NB4 (cell line): Measurements from ENCODE around the gene NEU1.
"Not testable (repeated sequence)": the region's sequence is repeated elsewhere in the genome, so short reads cannot be mapped to it uniquely, and the experiment has no call there.

Experiments
- DNase-seq: peaks from one replicate; pipeline ENCODE4 v3.0.0; 2010; ENCODE audit warnings: low read depth
- H3K4me3 ChIP-seq: one replicate; pipeline ENCODE4 v1.5.1; 2011; ENCODE audit warnings: mild to moderate bottlenecking, low read depth, low read length, moderate library complexity
- MAX ChIP-seq: IDR thresholded peaks from 2 replicates; pipeline ENCODE4 v1.6.1; 2011; ENCODE audit warnings: low read depth, low read length
- MYC ChIP-seq: IDR thresholded peaks from 2 replicates; pipeline ENCODE4 v1.6.1; 2011; ENCODE audit warnings: low read depth, low read length
- POLR2A ChIP-seq: IDR thresholded peaks from 2 replicates; pipeline ENCODE4 v1.6.1; 2011; ENCODE audit warnings: mild to moderate bottlenecking; ENCODE audit not compliant: insufficient read length; ENCODE audit errors: extremely low read depth
- TF ChIP-seq, protein P1 (sequence below): IDR thresholded peaks from one replicate; pipeline ENCODE4 v1.5.1; 2012; ENCODE audit warnings: low read depth, low read length

Gene NEU1

DNA sequence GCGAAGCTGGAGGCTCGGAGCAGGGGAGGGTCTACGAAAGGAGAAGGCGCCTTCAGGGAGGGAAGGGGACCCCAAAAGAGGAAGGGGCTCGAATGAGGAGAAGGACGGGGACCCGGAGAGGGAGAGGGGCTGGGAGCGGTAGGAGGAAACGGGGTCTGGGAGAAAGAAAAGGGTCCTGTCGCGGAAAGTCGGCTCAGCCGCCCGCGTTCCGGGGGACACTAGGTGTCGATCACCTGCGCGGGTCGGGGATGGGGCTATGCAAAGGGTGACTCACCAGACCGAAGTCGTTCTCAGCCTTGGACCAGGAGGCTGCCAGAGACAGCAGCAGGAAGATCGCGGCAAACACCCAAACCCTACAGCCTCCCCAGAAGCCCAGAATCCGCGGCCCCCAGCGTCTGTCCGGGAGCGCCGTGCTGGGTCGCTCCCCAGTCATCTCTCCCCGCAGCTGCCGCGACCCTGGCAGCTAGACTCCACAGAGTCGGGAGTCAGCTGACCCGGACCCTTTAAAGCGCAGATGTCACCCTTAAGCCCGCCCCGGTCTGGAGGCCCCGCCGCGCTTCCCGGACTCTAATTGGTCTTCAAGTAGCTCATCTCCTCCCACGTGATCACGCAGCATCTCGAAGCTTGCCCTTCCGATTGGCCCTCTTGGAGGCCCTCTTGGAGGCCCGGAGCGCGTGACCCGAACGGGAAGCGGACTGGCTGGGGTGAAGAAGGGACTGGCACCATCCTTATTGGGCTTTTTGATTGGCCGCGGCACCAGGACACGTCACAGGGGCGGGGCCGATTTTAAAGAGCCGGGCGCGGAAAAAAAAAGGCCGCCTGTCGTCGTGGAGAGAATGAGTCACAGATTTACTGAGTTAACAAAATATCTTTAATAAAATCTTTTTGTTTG lies at the start of gene NEU1:
TSS of gene NEU1 (minus strand) at position 478 of the 892 bp plus-strand sequence. CDS start at position 433, 45 bp downstream.
- TF ChIP-seq POLR2A (peak; percentile 78), MYC (no peak; the same call in 1 of the 2 replicates), MAX (peak; percentile 97)
- TF ChIP-seq, protein P1, sequence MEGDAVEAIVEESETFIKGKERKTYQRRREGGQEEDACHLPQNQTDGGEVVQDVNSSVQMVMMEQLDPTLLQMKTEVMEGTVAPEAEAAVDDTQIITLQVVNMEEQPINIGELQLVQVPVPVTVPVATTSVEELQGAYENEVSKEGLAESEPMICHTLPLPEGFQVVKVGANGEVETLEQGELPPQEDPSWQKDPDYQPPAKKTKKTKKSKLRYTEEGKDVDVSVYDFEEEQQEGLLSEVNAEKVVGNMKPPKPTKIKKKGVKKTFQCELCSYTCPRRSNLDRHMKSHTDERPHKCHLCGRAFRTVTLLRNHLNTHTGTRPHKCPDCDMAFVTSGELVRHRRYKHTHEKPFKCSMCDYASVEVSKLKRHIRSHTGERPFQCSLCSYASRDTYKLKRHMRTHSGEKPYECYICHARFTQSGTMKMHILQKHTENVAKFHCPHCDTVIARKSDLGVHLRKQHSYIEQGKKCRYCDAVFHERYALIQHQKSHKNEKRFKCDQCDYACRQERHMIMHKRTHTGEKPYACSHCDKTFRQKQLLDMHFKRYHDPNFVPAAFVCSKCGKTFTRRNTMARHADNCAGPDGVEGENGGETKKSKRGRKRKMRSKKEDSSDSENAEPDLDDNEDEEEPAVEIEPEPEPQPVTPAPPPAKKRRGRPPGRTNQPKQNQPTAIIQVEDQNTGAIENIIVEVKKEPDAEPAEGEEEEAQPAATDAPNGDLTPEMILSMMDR = no peak
- peak within 1 kb of the TSS; percentile 85 for H3K4me3 ChIP-seq
- DNase-seq = peak; percentile 100

DNA sequence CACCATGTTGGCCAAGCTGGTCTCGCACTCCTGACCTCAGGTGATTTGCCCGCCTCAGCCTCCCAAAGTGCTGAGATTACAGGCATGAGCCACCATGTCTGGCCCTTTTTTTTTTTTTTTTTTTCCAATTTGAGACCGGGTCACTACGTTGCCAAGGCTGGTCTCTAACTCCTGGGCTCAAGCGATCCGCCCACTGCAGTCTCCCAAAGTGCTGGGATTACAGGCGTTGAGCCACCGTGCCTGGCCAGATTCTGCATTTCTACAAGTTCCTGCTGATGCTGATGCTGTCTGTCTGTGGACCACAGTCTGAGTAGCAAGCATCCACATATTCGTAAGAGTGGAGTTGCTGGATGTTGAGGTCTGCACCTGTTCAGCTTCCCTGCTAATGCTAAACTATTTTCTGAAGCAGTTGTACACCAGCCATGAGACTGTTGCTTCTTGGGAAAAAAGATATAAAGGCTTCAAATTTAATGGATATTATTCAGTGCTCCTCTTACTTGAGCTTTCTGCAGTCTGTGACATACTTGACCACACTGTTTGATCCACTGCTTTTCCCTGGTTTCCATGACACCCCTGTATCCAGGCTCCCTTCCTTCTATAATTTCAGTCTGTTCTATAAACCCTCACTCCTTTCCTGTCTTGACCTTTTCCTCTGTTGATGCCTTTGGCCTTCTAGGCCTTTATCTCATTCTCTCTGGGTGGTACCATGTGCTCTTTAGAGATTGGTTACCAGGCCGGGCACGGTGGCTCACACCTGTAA lies 49.4 kb upstream of the NEU1 start:
- H3K4me3 ChIP-seq = no peak overlapping the region
- no peak for DNase-seq
- no peak for TF ChIP-seq MYC
- TF ChIP-seq, protein P1 = no peak
- TF ChIP-seq POLR2A = no peak
- no peak for TF ChIP-seq MAX

- H3K4me3 ChIP-seq, DNase-seq: not testable (repeated sequence)
These were observed 46.7 kb upstream of the NEU1 start for GRCh38 chr6:31909298-31909697.

DNA sequence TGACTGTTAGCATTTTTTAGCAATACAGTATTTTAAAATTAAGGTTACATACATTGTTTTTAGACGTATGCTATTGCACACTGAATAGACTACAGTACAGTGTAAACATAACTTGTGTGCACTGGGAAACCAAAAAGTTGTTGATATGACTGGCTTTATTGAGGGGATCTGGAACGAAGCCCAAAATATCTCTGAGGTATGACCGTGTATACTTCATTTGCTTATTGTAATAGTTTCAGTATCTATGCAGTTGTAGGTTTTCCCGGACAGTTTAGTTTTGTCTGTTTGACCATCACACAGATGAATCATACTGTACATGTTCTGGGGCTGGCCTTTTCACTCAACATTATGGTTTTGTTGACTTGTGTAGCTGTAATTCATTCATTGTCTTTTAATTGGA lies 46.2 kb upstream of the NEU1 start:
- TF ChIP-seq MAX (no peak), MYC (no peak), POLR2A (no peak)

GRCh38 chr6:31908255-31908654 lies 45.6 kb upstream of the NEU1 start:
- DNase-seq, H3K4me3 ChIP-seq: not testable (repeated sequence)

More for the DNA sequence above, 46.2 kb upstream of the NEU1 start:
- H3K4me3 ChIP-seq = no peak overlapping the region
- no peak for DNase-seq

- peak; percentile 99 for DNase-seq
- 0 out of 2 replicates have a peak, but pooled peaks have one; percentile 28 for TF ChIP-seq MYC
- no peak for TF ChIP-seq POLR2A
- H3K4me3 ChIP-seq = no peak overlapping the region
These were observed 44.7 kb upstream of the NEU1 start for GRCh38 chr6:31907158-31907813.

DNA sequence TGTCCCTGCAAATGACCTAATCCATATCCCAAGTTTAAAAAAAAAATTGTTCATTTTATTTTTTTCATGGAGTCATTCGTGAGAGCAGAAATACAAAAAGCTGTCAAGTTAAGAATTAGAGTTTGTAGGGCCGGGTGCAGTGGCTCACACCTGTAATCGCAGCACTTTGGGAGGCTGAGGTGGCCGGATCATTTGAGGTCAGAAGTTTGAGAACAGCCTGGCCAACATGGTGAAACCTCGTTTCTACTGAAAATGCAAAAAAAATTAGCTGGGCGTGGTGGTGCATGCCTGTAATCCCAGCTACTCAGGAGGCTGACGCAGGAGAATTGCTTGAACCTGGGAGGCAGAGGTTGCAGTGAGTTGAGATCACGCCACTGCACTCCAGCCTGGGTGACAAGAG lies 44.1 kb upstream of the NEU1 start:
- DNase-seq, H3K4me3 ChIP-seq: not testable (repeated sequence)

DNA sequence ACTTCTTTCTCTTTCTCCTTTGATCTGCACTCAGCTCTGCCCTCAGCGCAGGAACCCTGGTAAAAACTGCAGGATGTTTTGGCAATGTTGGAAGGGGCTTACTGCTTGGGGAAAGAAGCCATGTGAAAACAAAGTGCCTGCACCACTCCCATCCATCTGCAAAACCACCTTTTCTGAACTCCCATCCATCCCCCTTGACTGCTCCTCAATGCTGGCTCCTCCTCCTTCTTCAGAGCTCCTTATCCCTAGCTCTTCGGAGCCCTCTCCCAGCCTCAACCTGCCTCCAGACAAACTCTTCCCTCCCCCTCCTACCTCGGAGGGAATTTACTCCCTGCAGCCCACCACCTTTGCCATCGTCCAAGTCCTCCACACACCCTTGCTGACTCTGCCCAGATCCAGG lies 43.5 kb upstream of the NEU1 start:
- TF ChIP-seq MYC = no peak
- TF ChIP-seq, protein P1 = no peak
- TF ChIP-seq MAX = no peak
- TF ChIP-seq POLR2A = no peak
- DNase-seq = no peak
- no peak overlapping the region for H3K4me3 ChIP-seq
